Sigmoid colon (tissue), 4 donors: ENCODE data around the gene TCEANC2.

Experiments
- CTCF ChIP-seq, 4 experiments: fragments of 450-650 bp in 3 of 4; fragments of 200-600 bp in 1 of 4; IDR thresholded peaks; one replicate each; pipeline ENCODE4 v1.5.1; 2016 to 2019; ENCODE audit warnings: antibody characterized with exemption in 4 of 4, mild to moderate bottlenecking in 3 of 4, moderate library complexity in 2 of 4
- EP300 ChIP-seq, 4 donors: sonication (generic); formaldehyde crosslinking; IDR thresholded peaks; one replicate each; pipeline ENCODE4 v1.6.1; 2017; ENCODE audit warnings: antibody characterized with exemption in 4 of 4

GRCh38 chr1:54131419-54131818 lies 78.0 kb downstream of the TCEANC2 start:
- TF ChIP-seq EP300 (IDR thresholded peaks at IDR 0.05) = no peak
- no peak for TF ChIP-seq CTCF (IDR thresholded peaks at IDR 0.05)
